PC-3 (cell line): ENCODE data around the gene RASSF4.

Experiments
- CTCF ChIP-seq: fragments of 300-600 bp; sonication (generic); conservative IDR thresholded peaks from 2 replicates; pipeline ENCODE4 v1.5.1; 2017; ENCODE audit warnings: antibody characterized with exemption, low read depth, mild to moderate bottlenecking, low read length
- EZH2 ChIP-seq: fragments of 300-600 bp; sonication (generic); IDR thresholded peaks from one replicate; pipeline ENCODE4 v1.6.1; 2017; ENCODE audit warnings: antibody characterized with exemption, mild to moderate bottlenecking, low read length; ENCODE audit not compliant: unreplicated experiment
- EZH2phosphoT487 ChIP-seq: fragments of 300-600 bp; sonication (generic); IDR thresholded peaks from 2 replicates; pipeline ENCODE4 v1.6.1; 2018; ENCODE audit warnings: mild to moderate bottlenecking, antibody characterized with exemption, low read length, borderline replicate concordance

GRCh38 chr10:44921506-44921905 is 38.1 kb upstream of the RASSF4 start:
- TF ChIP-seq EZH2 (no peak), CTCF (no peak), EZH2phosphoT487 (no peak)
